HFFc6 (cell line): ENCODE measurements around the gene H6PD. TPM values are rescaled to one million over a fixed set of nuclear protein-coding genes. Genes with fewer than 3 reads are reported as not detected.

Source experiments
- DNase-seq: peaks from one replicate; pipeline ENCODE4 v3.0.0-alpha.2; 2018
- H3K27ac Mint-ChIP-seq: 2 replicates; pipeline ENCODE4 v1.8.0; 2020; ENCODE audit warnings: mild to moderate bottlenecking, mixed read lengths
- H3K27me3 Mint-ChIP-seq: 2 replicates; pipeline ENCODE4 v1.8.0; 2021; ENCODE audit warnings: mild to moderate bottlenecking, moderate library complexity, mixed read lengths; ENCODE audit not compliant: insufficient read depth
- H3K36me3 Mint-ChIP-seq: 2 replicates; pipeline ENCODE4 v1.8.0; 2021; ENCODE audit warnings: low read depth, mixed read lengths
- H3K4me1 Mint-ChIP-seq: 2 replicates; pipeline ENCODE4 v1.8.0; 2020; ENCODE audit warnings: low read depth, mixed read lengths
- H3K4me3 Mint-ChIP-seq: 2 replicates; pipeline ENCODE4 v1.8.0; 2020; ENCODE audit warnings: mild to moderate bottlenecking, moderate library complexity, mixed read lengths
- H3K9me3 Mint-ChIP-seq: 2 replicates; pipeline ENCODE4 v1.8.0; 2020; ENCODE audit warnings: mild to moderate bottlenecking, mixed read lengths
- total RNA-seq, 6 experiments: library from RNA; stranded (reverse); fragmentation: NEBNext Ultra II Directional; extraction: Animal tissue kit (Norgen Biotek cat#: 25700); gene quantifications; 2 replicates in 1 of 6; 3 replicates in 5 of 6; pipeline ENCODE4 v1.2.3, GENCODE V29; 2021
- TF ChIP-seq, protein P1 (sequence below): fragments of 200-600 bp; sonication (generic); IDR thresholded peaks from 2 replicates; pipeline ENCODE4 v1.5.0; 2021; ENCODE audit warnings: antibody characterized with exemption, mild to moderate bottlenecking

H6PD gene
- total RNA-seq, 6 experiments from 2014 or later, result 14.6 to 19.6 (median 16.1) TPM

DNA sequence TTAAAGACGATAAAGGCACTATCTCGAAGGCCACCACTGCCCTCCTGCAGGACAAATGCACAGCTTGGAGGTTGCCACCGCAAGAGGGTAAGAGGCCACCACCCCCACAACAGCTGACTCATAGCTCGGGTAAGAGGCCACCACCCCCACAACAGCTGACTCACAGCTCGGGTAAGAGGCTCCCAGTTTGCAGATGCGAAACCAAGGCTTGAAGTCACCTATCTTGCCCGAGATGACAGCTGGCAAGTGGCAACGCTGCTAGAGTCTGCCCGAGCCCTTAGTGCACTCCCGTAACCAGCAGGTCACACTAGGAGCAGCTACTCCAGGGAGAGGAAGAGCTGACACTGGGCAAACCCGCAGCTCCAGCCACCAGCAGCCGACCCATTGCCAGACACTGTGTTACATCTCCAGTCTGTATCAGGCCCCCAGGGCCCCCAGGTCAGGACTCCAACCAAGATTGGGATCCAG is 41.0 kb downstream of the H6PD start:
- DNase-seq, result peak; percentile 84
- peak overlapping the region; percentile 61 for H3K4me3 Mint-ChIP-seq
- H3K9me3 Mint-ChIP-seq, result no peaks in the 10 kb centered on the region
- TF ChIP-seq, protein P1, sequence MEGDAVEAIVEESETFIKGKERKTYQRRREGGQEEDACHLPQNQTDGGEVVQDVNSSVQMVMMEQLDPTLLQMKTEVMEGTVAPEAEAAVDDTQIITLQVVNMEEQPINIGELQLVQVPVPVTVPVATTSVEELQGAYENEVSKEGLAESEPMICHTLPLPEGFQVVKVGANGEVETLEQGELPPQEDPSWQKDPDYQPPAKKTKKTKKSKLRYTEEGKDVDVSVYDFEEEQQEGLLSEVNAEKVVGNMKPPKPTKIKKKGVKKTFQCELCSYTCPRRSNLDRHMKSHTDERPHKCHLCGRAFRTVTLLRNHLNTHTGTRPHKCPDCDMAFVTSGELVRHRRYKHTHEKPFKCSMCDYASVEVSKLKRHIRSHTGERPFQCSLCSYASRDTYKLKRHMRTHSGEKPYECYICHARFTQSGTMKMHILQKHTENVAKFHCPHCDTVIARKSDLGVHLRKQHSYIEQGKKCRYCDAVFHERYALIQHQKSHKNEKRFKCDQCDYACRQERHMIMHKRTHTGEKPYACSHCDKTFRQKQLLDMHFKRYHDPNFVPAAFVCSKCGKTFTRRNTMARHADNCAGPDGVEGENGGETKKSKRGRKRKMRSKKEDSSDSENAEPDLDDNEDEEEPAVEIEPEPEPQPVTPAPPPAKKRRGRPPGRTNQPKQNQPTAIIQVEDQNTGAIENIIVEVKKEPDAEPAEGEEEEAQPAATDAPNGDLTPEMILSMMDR, result no peak
- H3K27me3 Mint-ChIP-seq, result peaks cover 2% of the 10 kb centered on the region
- H3K36me3 Mint-ChIP-seq, result no peaks in the 10 kb centered on the region; the same call in 1 of the 2 replicates
- peaks cover 43% of the 10 kb centered on the region for H3K4me1 Mint-ChIP-seq
- H3K27ac Mint-ChIP-seq, result peak overlapping the region; percentile 80

DNA sequence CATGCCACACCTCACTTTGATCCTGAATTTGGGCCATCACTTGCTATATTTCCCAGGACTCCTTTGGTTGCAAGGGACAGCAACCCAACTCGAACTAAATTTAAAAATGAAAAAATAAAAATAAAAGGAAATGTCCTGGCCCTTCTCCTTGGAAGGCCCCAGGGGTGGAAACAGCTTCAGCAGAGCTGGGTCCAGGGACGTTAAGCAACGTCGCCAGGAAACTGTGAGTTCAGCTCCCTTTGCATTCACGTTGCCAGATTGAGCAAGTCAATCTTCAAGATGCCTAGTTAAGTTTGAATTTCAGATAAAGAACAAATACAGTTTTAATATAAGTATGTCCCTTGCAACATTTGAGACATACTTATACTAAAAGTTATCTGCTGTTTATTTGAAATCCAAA is 43.5 kb downstream of the H6PD start:
- Mint-ChIP-seq H3K4me1 (peaks cover 67% of the 10 kb centered on the region), H3K4me3 (no peak overlapping the region), H3K36me3 (no peaks in the 10 kb centered on the region; the same call in 1 of the 2 replicates), H3K27me3 (peaks cover 2% of the 10 kb centered on the region), H3K27ac (no peak overlapping the region), H3K9me3 (no peaks in the 10 kb centered on the region)
- DNase-seq, result no peak
- TF ChIP-seq, protein P1, result no peak

DNA sequence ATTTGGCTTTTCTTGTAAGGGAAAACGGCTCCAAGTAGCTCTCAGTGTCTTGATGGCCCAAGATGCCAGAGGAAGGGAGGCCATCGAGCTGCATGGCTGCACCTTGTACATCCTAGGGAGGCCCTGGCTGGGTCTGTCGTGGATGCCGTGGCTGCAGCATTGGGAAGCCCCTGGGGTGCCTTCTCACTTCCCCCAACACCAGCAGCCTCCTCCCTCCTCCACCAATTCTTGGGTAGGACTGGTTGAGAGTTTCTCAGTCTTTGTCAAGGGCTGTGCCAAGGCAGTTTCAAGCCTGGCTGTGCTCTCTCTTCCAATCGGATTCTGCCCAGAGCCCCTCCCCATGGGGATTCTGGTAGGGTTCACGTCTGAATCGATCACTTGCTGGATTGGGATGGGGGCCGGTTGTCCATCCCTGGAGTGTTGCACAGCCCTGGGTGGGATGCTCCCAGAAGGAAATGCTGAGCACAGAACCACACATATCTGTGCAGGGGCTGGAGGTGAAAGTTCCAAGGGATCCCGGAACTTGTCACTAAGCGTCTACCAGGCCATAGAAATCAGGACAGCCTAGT is 44.1 kb downstream of the H6PD start:
- TF ChIP-seq, protein P1, result no peak
- no peak overlapping the region for H3K4me3 Mint-ChIP-seq
- no peak for DNase-seq
- no peaks in the 10 kb centered on the region; the same call in 1 of the 2 replicates for H3K36me3 Mint-ChIP-seq
- H3K9me3 Mint-ChIP-seq, result no peaks in the 10 kb centered on the region
- H3K27ac Mint-ChIP-seq, result no peak overlapping the region
- peaks cover 69% of the 10 kb centered on the region for H3K4me1 Mint-ChIP-seq
- H3K27me3 Mint-ChIP-seq, result peaks cover 2% of the 10 kb centered on the region

DNA sequence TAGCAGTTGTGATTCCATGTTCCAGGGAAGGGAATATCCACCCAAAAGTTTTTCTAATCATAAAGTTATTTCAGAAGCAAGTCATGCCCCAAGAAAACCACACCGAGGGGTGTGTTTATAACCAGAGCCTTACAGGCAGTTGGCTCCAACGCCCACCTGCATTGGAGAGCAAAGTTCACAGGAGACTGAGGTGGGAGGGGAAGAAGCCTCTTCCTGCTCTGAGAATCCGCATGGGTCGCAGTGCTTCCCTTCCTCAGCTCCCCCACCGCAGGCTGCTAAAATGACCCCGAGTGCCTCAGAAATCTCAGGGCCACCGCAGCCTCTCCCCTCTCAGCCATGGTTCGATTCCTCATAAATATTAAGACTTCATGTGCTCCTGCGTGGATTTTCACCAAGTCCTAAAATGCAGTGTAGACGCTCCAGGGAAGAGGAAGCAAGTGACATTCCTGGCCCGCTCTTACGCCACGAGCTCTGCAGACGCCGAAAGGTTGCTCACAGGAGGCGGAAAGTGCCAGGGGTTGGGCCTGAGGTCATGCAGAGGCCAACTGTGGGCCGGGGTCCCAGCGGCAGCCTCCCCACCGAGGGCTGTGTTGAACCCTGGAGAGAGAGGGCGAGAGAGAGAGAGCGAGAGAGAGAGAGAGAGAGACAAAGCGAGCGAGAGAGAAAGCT is 44.7 kb downstream of the H6PD start:
- TF ChIP-seq, protein P1, result no peak
- H3K4me1 Mint-ChIP-seq, result peaks cover 69% of the 10 kb centered on the region
- DNase-seq, result no peak
- H3K36me3 Mint-ChIP-seq, result no peaks in the 10 kb centered on the region; the same call in 1 of the 2 replicates
- H3K4me3 Mint-ChIP-seq, result peak overlapping the region; percentile 61; the same call in 1 of the 2 replicates
- H3K9me3 Mint-ChIP-seq, result peaks cover 2% of the 10 kb centered on the region; the same call in 1 of the 2 replicates
- H3K27me3 Mint-ChIP-seq, result peaks cover 2% of the 10 kb centered on the region
- no peak overlapping the region for H3K27ac Mint-ChIP-seq

DNA sequence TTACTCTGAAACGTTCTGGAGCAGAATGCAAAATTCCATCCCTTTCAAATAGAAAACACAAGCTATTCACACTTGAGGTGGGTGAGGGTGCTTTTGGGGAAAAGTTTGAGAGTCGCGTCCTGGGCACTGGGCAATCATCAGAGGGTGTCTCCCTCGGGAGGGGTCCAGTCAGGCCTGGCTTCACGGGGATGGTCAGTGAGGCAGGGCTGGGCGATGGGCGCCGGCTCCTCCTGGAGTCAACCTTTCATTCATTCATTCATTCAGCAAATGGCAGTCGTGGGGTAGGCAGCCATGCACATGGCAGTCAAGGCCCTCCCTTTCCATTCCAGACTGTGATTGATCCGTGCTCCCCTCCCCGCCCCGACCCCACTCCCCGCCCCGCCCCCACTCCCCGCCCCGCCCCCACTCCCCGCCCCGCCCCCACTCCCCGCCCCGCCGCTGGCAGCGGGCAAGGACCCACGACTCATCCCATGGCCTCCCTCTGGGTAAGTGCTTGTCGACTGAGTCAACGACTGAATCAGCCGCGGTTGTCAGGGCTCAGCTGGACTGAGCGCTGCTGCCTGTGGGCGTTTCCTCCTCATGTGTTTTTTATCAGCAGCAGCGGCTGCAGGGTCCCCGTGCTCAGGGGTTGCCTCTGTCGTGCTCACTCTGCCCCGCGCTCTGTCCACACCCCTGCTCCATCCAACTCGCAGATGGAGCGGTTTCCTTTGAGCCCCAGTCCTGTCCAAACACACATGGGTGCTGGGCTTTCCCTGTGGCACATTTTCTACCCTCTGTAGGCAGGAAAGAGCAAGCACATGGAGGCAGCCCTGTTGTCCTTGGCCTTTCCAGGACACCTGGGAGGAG is 45.7 kb downstream of the H6PD start:
- Mint-ChIP-seq H3K4me3 (peak overlapping the region; percentile 81), H3K9me3 (peaks cover 3% of the 10 kb centered on the region; the same call in 1 of the 2 replicates), H3K36me3 (no peaks in the 10 kb centered on the region; the same call in 1 of the 2 replicates), H3K27ac (peak overlapping the region; percentile 91), H3K4me1 (peaks cover 63% of the 10 kb centered on the region), H3K27me3 (peaks cover 2% of the 10 kb centered on the region)
- DNase-seq, result peak; percentile 94
- TF ChIP-seq, protein P1, result peak; percentile 29; the same call in 1 of the 2 replicates
